Keratinocyte (primary cell): Measurements from ENCODE around the gene CNNM4. TPM values are rescaled to one million over a fixed set of nuclear protein-coding genes. Genes with fewer than 3 reads are reported as not detected.

ENCODE experiments used
- DNase-seq: peaks from one replicate; pipeline ENCODE4 v3.0.0-alpha.2; 2011; ENCODE audit warnings: low read depth, missing footprints, low spot score
- FAIRE-seq: peaks from 2 replicates; lab custom pipeline; 2011; peaks lifted over from hg19 to GRCh38; lab: Jason Lieb, UNC
- H2AFZ ChIP-seq: 2 replicates; pipeline ENCODE4 v1.6.0; 2012; ENCODE audit warnings: low read length, control low read depth, inconsistent platforms; ENCODE audit not compliant: control insufficient read depth
- H3K27ac ChIP-seq: 2 replicates; pipeline ENCODE4 v1.5.1; 2011; ENCODE audit warnings: low read length; ENCODE audit not compliant: control insufficient read depth, insufficient read depth
- H3K27me3 ChIP-seq: 3 replicates; pipeline ENCODE4 v1.6.0; 2011; ENCODE audit warnings: low read length; ENCODE audit not compliant: control insufficient read depth, insufficient read depth; ENCODE audit errors: extremely low read depth
- H3K36me3 ChIP-seq, 2 experiments: 2 replicates in 1 of 2; 3 replicates in 1 of 2; pipeline ENCODE4 v1.5.1; 2011; ENCODE audit warnings: low read length in 2 of 2, mild to moderate bottlenecking in 1 of 2; ENCODE audit not compliant: control insufficient read depth in 2 of 2, insufficient read depth in 2 of 2; ENCODE audit errors: extremely low read depth in 1 of 2
- H3K4me1 ChIP-seq: 3 replicates; pipeline ENCODE4 v1.5.1; 2011; ENCODE audit warnings: low read length; ENCODE audit not compliant: control insufficient read depth, insufficient read depth; ENCODE audit errors: extremely low read depth
- H3K4me2 ChIP-seq: 3 replicates; pipeline ENCODE4 v1.6.0; 2011; ENCODE audit warnings: low read depth, low read length; ENCODE audit not compliant: control insufficient read depth, insufficient read depth; ENCODE audit errors: extremely low read depth
- H3K4me3 ChIP-seq, 3 experiments: fragments of 200-600 bp in 1 of 3; sonication (generic) in 1 of 3; 2 replicates in 2 of 3; 3 replicates in 1 of 3; pipeline ENCODE4 v1.5.1; 2011 to 2016; ENCODE audit warnings: low read length in 3 of 3, mild to moderate bottlenecking in 3 of 3, control low read depth in 2 of 3, inconsistent platforms in 1 of 3, low read depth in 1 of 3, mixed read lengths in 1 of 3, mixed run types in 1 of 3, moderate library complexity in 1 of 3; ENCODE audit not compliant: control insufficient read depth in 2 of 3, insufficient read depth in 2 of 3; ENCODE audit errors: extremely low read depth in 1 of 3
- H3K79me2 ChIP-seq: 2 replicates; pipeline ENCODE4 v1.6.0; 2012; ENCODE audit warnings: low read length; ENCODE audit not compliant: control insufficient read depth, insufficient read depth
- H3K9ac ChIP-seq: 3 replicates; pipeline ENCODE4 v1.6.0; 2011; ENCODE audit warnings: low read length; ENCODE audit not compliant: control insufficient read depth, insufficient read depth; ENCODE audit errors: extremely low read depth
- H3K9me1 ChIP-seq: 3 replicates; pipeline ENCODE4 v1.6.0; 2011; ENCODE audit warnings: low read length; ENCODE audit not compliant: control insufficient read depth, insufficient read depth; ENCODE audit errors: extremely low read depth
- H3K9me3 ChIP-seq: 2 replicates; pipeline ENCODE4 v1.5.1; 2012; ENCODE audit warnings: low read depth, low read length; ENCODE audit not compliant: control insufficient read depth
- H4K20me1 ChIP-seq: 3 replicates; pipeline ENCODE4 v1.6.0; 2011; ENCODE audit warnings: low read length; ENCODE audit not compliant: control insufficient read depth, insufficient read depth; ENCODE audit errors: extremely low read depth
- CTCF ChIP-seq, 3 experiments: IDR thresholded peaks in 1 of 3; conservative IDR thresholded peaks in 1 of 3; optimal IDR thresholded peaks in 1 of 3; 2 replicates in 2 of 3; 3 replicates in 1 of 3; pipeline versions ENCODE3 to v1.5.1; 2011; ENCODE audit warnings: low read length in 3 of 3, mild to moderate bottlenecking in 3 of 3, moderate library complexity in 2 of 3, control low read depth in 1 of 3, inconsistent platforms in 1 of 3; ENCODE audit not compliant: insufficient read depth in 2 of 3; ENCODE audit errors: extremely low read depth in 1 of 3
- EZH2 ChIP-seq: IDR thresholded peaks from one replicate; pipeline ENCODE4 v1.6.1; 2012; ENCODE audit warnings: inconsistent platforms, mild to moderate bottlenecking, low read length, moderate library complexity
- dilution Hi-C: fragments of 300-500 bp; cut with MboI; formaldehyde crosslinking; loops from one replicate; pipeline ENCODE4 v1.7.0; 2020; ENCODE audit warnings: low sequenced_read_pairs; ENCODE audit not compliant: extremely low pct_ligation_motif_present
- polyA plus RNA-seq, 5 experiments: library from polyadenylated mRNA; depleted of rRNA in 3 of 5; stranded (reverse) in 3 of 5; stranded (forward) in 1 of 5; unstranded in 1 of 5; fragments of >200 nt; gene quantifications; 1 replicate in 1 of 5; 2 replicates in 3 of 5; 3 replicates in 1 of 5; pipeline versions ENCODE4 v1.2.1 to v1.2.3, GENCODE V29; 2011 to 2012; ENCODE audit warnings: missing spikeins in 2 of 5, low read depth in 1 of 5, low replicate concordance in 1 of 5

Gene CNNM4
- polyA plus RNA-seq, 1 donor (not counting 4 experiments of a cell fraction or from before 2014, with no cell fraction given), result 4.4 TPM

GRCh38 chr2:96819128-96819875 lies 58.6 kb downstream of the CNNM4 start:
- Histone ChIP-seq H3K4me1 (peaks cover 14% of the 10 kb centered on the region), H3K9ac (no peak overlapping the region), H3K27ac (no peak overlapping the region), H3K27me3 (no peaks in the 10 kb centered on the region), H4K20me1 (peaks cover 3% of the 10 kb centered on the region), H3K9me1 (no peaks in the 10 kb centered on the region), H3K79me2 (peaks cover 5% of the 10 kb centered on the region), H3K4me3 (no peak overlapping the region), H3K4me2 (no peak overlapping the region), H3K36me3 (peaks cover 0 to 1% of the 10 kb centered on the region in 2 experiments), H3K9me3 (no peaks in the 10 kb centered on the region), H2AFZ (no peak overlapping the region)
- TF ChIP-seq CTCF (optimal IDR thresholded peaks at IDR 0.05 in 1 of 3, IDR thresholded peaks at IDR 0.05 in 1 of 3, conservative IDR thresholded peaks at IDR 0.05 in 1 of 3; ENCODE audit: extremely low read depth in 1 of 3, insufficient read depth in 2 of 3, low read length in 3 of 3) (no peak), EZH2 (no peak)
- FAIRE-seq, result no peak
- dilution Hi-C loops, result no loop called here
- DNase-seq, result no peak

- FAIRE-seq, result no peak
- Histone ChIP-seq H3K9me1 (no peaks in the 10 kb centered on the region), H3K27me3 (no peaks in the 10 kb centered on the region), H3K9ac (no peak overlapping the region), H3K27ac (no peak overlapping the region), H2AFZ (no peak overlapping the region), H3K79me2 (peaks cover 5% of the 10 kb centered on the region), H3K9me3 (no peaks in the 10 kb centered on the region), H3K4me2 (no peak overlapping the region), H3K36me3 (peaks cover 0 to 1% of the 10 kb centered on the region in 2 experiments), H4K20me1 (peaks cover 3% of the 10 kb centered on the region), H3K4me3 (no peak overlapping the region), H3K4me1 (peaks cover 14% of the 10 kb centered on the region)
- DNase-seq, result no peak
- no peak for TF ChIP-seq EZH2
- peak in 1 of 3 experiments; percentile 3 for TF ChIP-seq CTCF (optimal IDR thresholded peaks at IDR 0.05 in 1 of 3, IDR thresholded peaks at IDR 0.05 in 1 of 3, conservative IDR thresholded peaks at IDR 0.05 in 1 of 3; ENCODE audit: extremely low read depth in 1 of 3, insufficient read depth in 2 of 3, low read length in 3 of 3)
- dilution Hi-C loops, result no loop called here
These were observed 59.3 kb downstream of the CNNM4 start for GRCh38 chr2:96819876-96820511.
